ENCODE results near the gene AREL1. TPM values are rescaled to one million over a fixed set of nuclear protein-coding genes. Genes with fewer than 3 reads are reported as not detected.

Gene AREL1
- total RNA-seq, 4 donors from 2014 or later: 33.8 to 95.6 (median 65.1) TPM

DNA sequence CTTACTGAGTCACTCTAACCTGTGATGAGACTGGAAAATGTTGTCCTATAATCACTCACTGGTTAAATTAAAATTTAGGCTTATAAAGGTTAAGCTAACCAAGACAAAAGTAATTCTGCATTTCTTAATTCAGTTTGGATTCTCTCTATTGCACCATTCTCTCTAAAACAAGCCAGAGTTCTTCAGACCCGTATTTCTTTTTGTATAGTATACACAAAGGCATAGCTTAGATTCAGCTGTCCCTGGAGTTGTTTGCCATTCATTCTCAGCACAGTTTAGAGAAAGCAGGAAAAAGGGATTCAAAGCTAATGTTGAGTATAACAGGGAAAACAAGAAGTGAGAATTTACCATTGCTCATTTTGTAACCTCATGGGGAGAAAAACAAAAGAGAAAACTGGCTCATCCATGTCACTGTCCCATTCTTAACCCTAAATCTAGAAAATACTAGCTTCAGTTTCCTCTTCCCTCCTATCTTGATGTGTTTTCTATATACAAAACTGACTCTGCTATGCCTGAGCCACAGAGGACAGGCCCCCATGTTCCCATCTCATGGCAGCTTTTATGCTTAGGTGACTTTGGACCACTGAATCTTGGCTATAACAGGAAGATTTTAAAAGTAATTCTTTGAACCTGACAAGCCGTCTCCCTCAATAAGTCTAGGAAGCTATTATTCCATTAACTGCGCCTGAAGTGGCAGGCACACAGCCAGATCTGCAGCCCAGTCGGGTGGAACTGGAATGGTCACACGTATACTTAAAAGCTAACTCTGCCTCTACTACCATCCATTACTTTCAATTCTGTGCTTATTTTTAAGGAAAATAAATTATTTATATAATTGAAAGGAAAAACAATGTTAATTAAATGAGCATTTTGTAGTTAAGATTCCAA is 7.0 kb downstream of the AREL1 start:
- H3K9me3 ChIP-seq: peaks cover 0 to 5% (median 0%) of the 10 kb centered on the region in 4 donors
- peaks cover 0 to 11% (median 0%) of the 10 kb centered on the region in 4 donors for H3K4me1 ChIP-seq
- no peak overlapping the region for H3K27ac ChIP-seq
- DNase-seq: no peak
- H3K36me3 ChIP-seq: peaks cover 0 to 4% (median 0%) of the 10 kb centered on the region in 3 donors
- H3K27me3 ChIP-seq: no peaks in the 10 kb centered on the region
- TF ChIP-seq CTCF (IDR thresholded peaks at IDR 0.05) (no peak), POLR2A (IDR thresholded peaks at IDR 0.05) (no peak)
- H3K4me3 ChIP-seq: no peak overlapping the region

- Histone ChIP-seq H3K27me3 (no peaks in the 10 kb centered on the region), H3K9me3 (peaks cover 0 to 5% (median 0%) of the 10 kb centered on the region in 4 donors), H3K4me3 (no peak overlapping the region), H3K27ac (no peak overlapping the region), H3K4me1 (no peaks in the 10 kb centered on the region), H3K36me3 (peaks cover 0 to 6% (median 0%) of the 10 kb centered on the region in 3 donors)
- DNase-seq: no peak
- no peak for TF ChIP-seq POLR2A (IDR thresholded peaks at IDR 0.05)
- TF ChIP-seq CTCF (IDR thresholded peaks at IDR 0.05): no peak
Observed at GRCh38 chr14:74704656-74705055, 8.2 kb downstream of the AREL1 start.

- DNase-seq: no peak
- Histone ChIP-seq H3K36me3 (peaks cover 0 to 10% (median 0%) of the 10 kb centered on the region in 3 donors), H3K4me3 (no peak overlapping the region), H3K27ac (no peak overlapping the region), H3K27me3 (no peaks in the 10 kb centered on the region), H3K9me3 (peaks cover 0 to 5% (median 0%) of the 10 kb centered on the region in 4 donors), H3K4me1 (no peaks in the 10 kb centered on the region)
- TF ChIP-seq POLR2A (IDR thresholded peaks at IDR 0.05) (no peak), CTCF (IDR thresholded peaks at IDR 0.05) (no peak)
Observed at GRCh38 chr14:74703043-74703442, 9.8 kb downstream of the AREL1 start.

DNA sequence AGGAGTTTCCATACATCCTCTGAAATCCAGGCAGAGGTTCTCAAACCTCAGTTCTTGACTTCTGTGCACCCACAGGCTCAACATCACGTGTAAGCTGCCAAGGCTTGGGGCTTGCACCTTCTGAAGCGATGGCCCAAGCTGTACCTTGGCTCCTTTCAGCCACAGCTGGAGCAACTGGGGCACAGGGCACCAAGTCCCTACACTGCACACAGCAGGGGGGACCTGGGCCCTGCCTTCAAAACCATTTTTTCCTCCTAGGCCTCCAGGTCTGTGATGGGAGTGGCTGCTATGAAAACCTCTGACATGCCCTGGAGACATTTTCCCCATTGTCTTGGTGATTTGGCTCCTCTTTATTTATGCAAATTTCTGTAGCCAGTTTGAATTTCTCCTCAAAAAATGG is 10.6 kb downstream of the AREL1 start:
- no peaks in the 10 kb centered on the region for H3K27me3 ChIP-seq
- H3K4me3 ChIP-seq: no peak overlapping the region
- H3K9me3 ChIP-seq: peaks cover 0 to 5% (median 0%) of the 10 kb centered on the region in 4 donors
- H3K27ac ChIP-seq: no peak overlapping the region
- TF ChIP-seq CTCF (IDR thresholded peaks at IDR 0.05): no peak
- TF ChIP-seq POLR2A (IDR thresholded peaks at IDR 0.05): no peak
- no peak for DNase-seq
- no peaks in the 10 kb centered on the region for H3K4me1 ChIP-seq
- peaks cover 0 to 10% (median 0%) of the 10 kb centered on the region in 3 donors for H3K36me3 ChIP-seq

DNA sequence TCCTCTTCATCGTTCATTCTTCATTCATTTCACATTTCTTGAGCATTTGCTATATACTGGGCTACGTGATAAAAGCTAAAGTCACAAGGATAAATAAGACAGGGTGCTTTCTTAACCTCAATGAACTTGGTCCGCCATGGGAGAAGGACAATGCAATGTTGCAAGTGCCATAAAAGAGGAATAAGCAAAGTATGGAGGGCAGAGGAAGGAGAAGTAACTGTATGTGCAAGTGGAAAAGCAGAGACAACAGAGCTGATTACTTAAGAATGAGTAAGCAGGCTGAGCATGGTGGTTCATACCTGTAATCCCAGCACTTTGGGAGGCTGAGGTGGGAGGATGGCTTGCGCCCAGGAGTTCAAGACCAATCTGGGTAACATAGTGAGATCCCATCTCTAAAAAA is 14.4 kb downstream of the AREL1 start:
- Histone ChIP-seq H3K27ac (no peak overlapping the region), H3K4me3 (no peak overlapping the region), H3K27me3 (no peaks in the 10 kb centered on the region), H3K9me3 (peaks cover 0 to 5% (median 0%) of the 10 kb centered on the region in 4 donors), H3K4me1 (no peaks in the 10 kb centered on the region), H3K36me3 (peaks cover 0 to 10% (median 0%) of the 10 kb centered on the region in 3 donors)
- TF ChIP-seq POLR2A (IDR thresholded peaks at IDR 0.05): no peak
- no peak for TF ChIP-seq CTCF (IDR thresholded peaks at IDR 0.05)
- DNase-seq: no peak

Measured in Peyer's patch (tissue), 4 donors.